Activated T-cell treated with anti-CD3 and anti-CD28 coated beads, Interleukin-2, amount 50 U/mL, for 48 hours (primary cell): ENCODE measurements around the gene PRKCH.
"Not testable (repeated sequence)": the region's sequence is repeated elsewhere in the genome, so short reads cannot be mapped to it uniquely, and the experiment has no call there.

Experiments used
- DNase-seq, 2 experiments: peaks; one replicate each; pipeline ENCODE4 v3.0.0-alpha.2; 2020

The PRKCH gene

GRCh38 chr14:61395115-61395725 lies 73.8 kb downstream of the PRKCH start:
- DNase-seq, result no peak

GRCh38 chr14:61396279-61396678 lies 74.9 kb downstream of the PRKCH start:
- no peak for DNase-seq

GRCh38 chr14:61396694-61397093 lies 75.3 kb downstream of the PRKCH start:
- no peak for DNase-seq

- no peak for DNase-seq
These were observed 76.2 kb downstream of the PRKCH start for GRCh38 chr14:61397615-61398014.

GRCh38 chr14:61398221-61398620 lies 76.8 kb downstream of the PRKCH start:
- no peak for DNase-seq

- DNase-seq, result no peak
These were observed 78.0 kb downstream of the PRKCH start for GRCh38 chr14:61399365-61399764.

GRCh38 chr14:61401461-61401860 lies 80.1 kb downstream of the PRKCH start:
- no peak for DNase-seq

GRCh38 chr14:61403411-61403810 lies 82.0 kb downstream of the PRKCH start:
- peak in 1 of 2 experiments; percentile 19 for DNase-seq

- DNase-seq, result no peak
These were observed 83.3 kb downstream of the PRKCH start for GRCh38 chr14:61404637-61405036.

- DNase-seq, result peak in 1 of 2 experiments; percentile 18
These were observed 84.8 kb downstream of the PRKCH start for GRCh38 chr14:61406198-61406597.

GRCh38 chr14:61406675-61407074 lies 85.3 kb downstream of the PRKCH start:
- DNase-seq, result peak in 1 of 2 experiments; percentile 50

- DNase-seq, result no peak
These were observed 87.1 kb downstream of the PRKCH start for GRCh38 chr14:61408498-61408897.

- no peak for DNase-seq
These were observed 88.4 kb downstream of the PRKCH start for GRCh38 chr14:61409782-61410181.

- DNase-seq, result not testable (repeated sequence)
These were observed 94.6 kb downstream of the PRKCH start for GRCh38 chr14:61415934-61416333.

- DNase-seq, result no peak
These were observed 95.2 kb downstream of the PRKCH start for GRCh38 chr14:61416591-61416990.

- no peak for DNase-seq
These were observed 95.8 kb downstream of the PRKCH start for GRCh38 chr14:61417141-61417540.

GRCh38 chr14:61417883-61418455 lies 96.6 kb downstream of the PRKCH start:
- no peak for DNase-seq

GRCh38 chr14:61418746-61419145 lies 97.4 kb downstream of the PRKCH start:
- DNase-seq, result no peak

- no peak for DNase-seq
These were observed 97.8 kb downstream of the PRKCH start for GRCh38 chr14:61419201-61419600.

GRCh38 chr14:61420326-61420725 lies 98.9 kb downstream of the PRKCH start:
- no peak for DNase-seq

GRCh38 chr14:61421212-61421923 lies 100.0 kb downstream of the PRKCH start:
- no peak for DNase-seq

GRCh38 chr14:61426048-61426447 lies 104.7 kb downstream of the PRKCH start:
- no peak for DNase-seq

GRCh38 chr14:61428261-61428660 lies 106.9 kb downstream of the PRKCH start:
- no peak for DNase-seq

- no peak for DNase-seq
These were observed 107.9 kb downstream of the PRKCH start for GRCh38 chr14:61429316-61429715.
